HepG2 (cell line): ENCODE measurements around the gene FAM131C. TPM values are rescaled to one million over a fixed set of nuclear protein-coding genes. Genes with fewer than 3 reads are reported as not detected.
A peak's percentile ranks its signal among the peaks of the same experiment; 100 is the strongest.

Experiments
- BHLHE40 ChIP-seq: IDR thresholded peaks from 2 replicates; pipeline ENCODE4 v1.6.1; 2011; ENCODE audit warnings: low read length, improper control_type of control experiment
- CEBPB ChIP-seq: IDR thresholded peaks from 2 replicates; pipeline ENCODE4 v1.6.1; 2011; ENCODE audit warnings: low read depth, low read length, improper control_type of control experiment, borderline replicate concordance
- CREB1 ChIP-seq, 2 experiments: fragments of 450-650 bp in 1 of 2; IDR thresholded peaks; 2 replicates each; pipeline ENCODE4 v1.6.1; 2016 to 2017; ENCODE audit warnings: control low read depth in 1 of 2, mild to moderate bottlenecking in 1 of 2, missing compliant biosample characterization in 1 of 2, missing genetic modification characterization in 1 of 2
- EEA1 ChIP-seq: sonication (generic); formaldehyde crosslinking; IDR thresholded peaks from 2 replicates; pipeline ENCODE4 v1.5.1; 2020; ENCODE audit warnings: mild to moderate bottlenecking, missing genetic modification reagents, borderline replicate concordance
- EP300 ChIP-seq, 3 experiments: sonication (generic) in 1 of 3; formaldehyde crosslinking in 1 of 3; IDR thresholded peaks; 2 replicates each; pipeline versions ENCODE4 v1.5.1 to v1.6.1; 2011 to 2020; ENCODE audit warnings: low read depth in 2 of 3, low read length in 2 of 3, borderline replicate concordance in 1 of 3, improper control_type of control experiment in 1 of 3, mild to moderate bottlenecking in 1 of 3, missing genetic modification reagents in 1 of 3, moderate library complexity in 1 of 3
- FOSL2 ChIP-seq: sonication (generic); formaldehyde crosslinking; IDR thresholded peaks from 2 replicates; pipeline ENCODE4 v1.4.0; 2020; ENCODE audit warnings: missing genetic modification reagents
- KDM6A ChIP-seq: IDR thresholded peaks from 2 replicates; pipeline ENCODE4 v1.6.1; 2016; ENCODE audit warnings: low read depth
- KMT2B ChIP-seq: IDR thresholded peaks from 2 replicates; pipeline ENCODE4 v1.6.1; 2016; ENCODE audit warnings: missing genetic modification reagents, missing compliant biosample characterization
- MAFG ChIP-seq: sonication (generic); formaldehyde crosslinking; IDR thresholded peaks from 2 replicates; pipeline ENCODE4 v1.5.1; 2020; ENCODE audit warnings: mild to moderate bottlenecking, missing genetic modification reagents
- MIER2 ChIP-seq: IDR thresholded peaks from 2 replicates; pipeline ENCODE4 v1.6.1; 2016; ENCODE audit warnings: missing biosample characterization, missing genetic modification reagents
- NFATC3 ChIP-seq: sonication (generic); formaldehyde crosslinking; IDR thresholded peaks from 2 replicates; pipeline ENCODE4 v1.5.1; 2020; ENCODE audit warnings: mild to moderate bottlenecking, missing genetic modification reagents
- TCF7 ChIP-seq: sonication (generic); IDR thresholded peaks from 2 replicates; pipeline ENCODE4 v1.6.1; 2016; ENCODE audit warnings: antibody characterized with exemption, low read depth
- TFDP1 ChIP-seq: IDR thresholded peaks from 2 replicates; pipeline ENCODE4 v1.6.1; 2016; ENCODE audit warnings: missing compliant biosample characterization, missing genetic modification reagents, borderline replicate concordance
- THYN1 ChIP-seq: sonication (generic); formaldehyde crosslinking; IDR thresholded peaks from 2 replicates; pipeline ENCODE4 v1.8.1; 2023; ENCODE audit warnings: low read depth, mild to moderate bottlenecking, moderate library complexity, missing genetic modification reagents, borderline replicate concordance
- TOPORS ChIP-seq: sonication (generic); formaldehyde crosslinking; IDR thresholded peaks from 2 replicates; pipeline ENCODE4 v1.8.0; 2023; ENCODE audit warnings: mild to moderate bottlenecking, missing genetic modification reagents
- ZFP41 ChIP-seq: sonication (generic); formaldehyde crosslinking; IDR thresholded peaks from 2 replicates; pipeline ENCODE4 v1.4.0; 2020; ENCODE audit warnings: mild to moderate bottlenecking, missing genetic modification reagents, borderline replicate concordance
- ZNF230 ChIP-seq: sonication (generic); formaldehyde crosslinking; IDR thresholded peaks from 2 replicates; pipeline ENCODE4 v1.4.0; 2020; ENCODE audit warnings: mild to moderate bottlenecking, missing genetic modification reagents
- ZNF232 ChIP-seq: sonication (generic); formaldehyde crosslinking; IDR thresholded peaks from 2 replicates; pipeline ENCODE4 v1.4.0; 2020; ENCODE audit warnings: missing genetic modification reagents, borderline replicate concordance
- ZNF3 ChIP-seq: IDR thresholded peaks from 2 replicates; pipeline ENCODE4 v1.7.0; 2017; ENCODE audit warnings: inconsistent platforms
- ZNF598 ChIP-seq: sonication (generic); formaldehyde crosslinking; IDR thresholded peaks from 2 replicates; pipeline ENCODE4 v1.5.1; 2020; ENCODE audit warnings: mild to moderate bottlenecking, missing genetic modification reagents, borderline replicate concordance
- ZNF639 ChIP-seq: conservative IDR thresholded peaks from 2 replicates; pipeline ENCODE4 v1.6.1; 2018; ENCODE audit warnings: missing genetic modification reagents
- ZNF776 ChIP-seq: sonication (generic); formaldehyde crosslinking; IDR thresholded peaks from 2 replicates; pipeline ENCODE4 v1.4.0; 2020; ENCODE audit warnings: mild to moderate bottlenecking, missing genetic modification reagents
- ZSCAN12 ChIP-seq: sonication (generic); formaldehyde crosslinking; IDR thresholded peaks from 2 replicates; pipeline ENCODE4 v1.9.0; 2021; ENCODE audit warnings: mild to moderate bottlenecking, missing genetic modification reagents
- polyA plus RNA-seq, 8 experiments: library from polyadenylated mRNA; depleted of rRNA in 3 of 8; stranded (reverse) in 7 of 8; unstranded in 1 of 8; fragments of >200 nt; fragmentation: Illumina TruSeq in 4 of 8; extraction: Trizol in 4 of 8; gene quantifications; 2 replicates each; pipeline versions ENCODE4 v1.2.1 to v1.2.3, GENCODE V29; 2011 to 2016; ENCODE audit warnings: low read depth in 4 of 8, missing spikeins in 1 of 8, mixed read lengths in 1 of 8; ENCODE audit not compliant: insufficient read depth in 1 of 8
- total RNA-seq, 5 experiments: library from RNA; depleted of rRNA; stranded (reverse); fragments of >200 nt; fragmentation: Illumina TruSeq; extraction: Trizol; gene quantifications; 2 replicates each; pipeline ENCODE4 v1.2.3, GENCODE V29; 2016; ENCODE audit warnings: low read depth in 1 of 5
- TF ChIP-seq, protein P1 (sequence below): sonication (generic); formaldehyde crosslinking; IDR thresholded peaks from 2 replicates; pipeline ENCODE4 v1.8.0; 2022; ENCODE audit warnings: missing genetic modification reagents, mild to moderate bottlenecking, borderline replicate concordance
- TF ChIP-seq, protein P2 (sequence below): IDR thresholded peaks from 2 replicates; pipeline ENCODE4 v1.6.1; 2016; ENCODE audit warnings: missing genetic modification reagents, missing compliant biosample characterization
- TF ChIP-seq, protein P3 (sequence below): sonication (generic); formaldehyde crosslinking; IDR thresholded peaks from 2 replicates; pipeline ENCODE4 v1.4.0; 2020; ENCODE audit warnings: missing genetic modification reagents

The FAM131C gene
- total and polyA plus RNA-seq, 2 of the 13 experiments (the other 11 are each of a cell fraction or from before 2014, with no cell fraction given) = 0.07 TPM; not detected in 1

GRCh38 chr1:16012590-16013219, 60.7 kb downstream of the FAM131C start (continued):
- TF ChIP-seq BHLHE40 (no peak), ZNF230 (CRISPR knock-in tag) (no peak), ZNF776 (CRISPR knock-in tag) (no peak), KMT2B (CRISPR knock-in tag) (no peak), ZNF639 (CRISPR knock-in tag) (no peak), NFATC3 (no peak), KDM6A (no peak), ZNF598 (CRISPR knock-in tag) (no peak), TOPORS (CRISPR knock-in tag) (no peak), FOSL2 (no peak), EP300 (IDR thresholded peaks at IDR 0.05; ENCODE audit: low read depth in 2 of 2, low read length in 2 of 2) (peak in 1 of 2 experiments; percentile 23; a peak in 1 of 4 replicates), EP300 (CRISPR knock-in tag; IDR thresholded peaks at IDR 0.05; ENCODE audit: borderline replicate concordance) (no peak), MIER2 (CRISPR knock-in tag) (no peak), CEBPB (peak; percentile 54; the same call in 1 of the 2 replicates), ZFP41 (CRISPR knock-in tag) (no peak), EEA1 (CRISPR knock-in tag) (0 out of 2 replicates have a peak, but pooled peaks have one; percentile 59), ZNF3 (CRISPR knock-in tag) (no peak), TCF7 (no peak; the same call in 1 of the 2 replicates), TFDP1 (CRISPR knock-in tag) (no peak), ZSCAN12 (CRISPR knock-in tag) (no peak), THYN1 (no peak), MAFG (CRISPR knock-in tag) (no peak), ZNF232 (CRISPR knock-in tag) (no peak), CREB1 (IDR thresholded peaks at IDR 0.05) (no peak), CREB1 (CRISPR knock-in tag; IDR thresholded peaks at IDR 0.05) (no peak)
- TF ChIP-seq, protein P1, sequence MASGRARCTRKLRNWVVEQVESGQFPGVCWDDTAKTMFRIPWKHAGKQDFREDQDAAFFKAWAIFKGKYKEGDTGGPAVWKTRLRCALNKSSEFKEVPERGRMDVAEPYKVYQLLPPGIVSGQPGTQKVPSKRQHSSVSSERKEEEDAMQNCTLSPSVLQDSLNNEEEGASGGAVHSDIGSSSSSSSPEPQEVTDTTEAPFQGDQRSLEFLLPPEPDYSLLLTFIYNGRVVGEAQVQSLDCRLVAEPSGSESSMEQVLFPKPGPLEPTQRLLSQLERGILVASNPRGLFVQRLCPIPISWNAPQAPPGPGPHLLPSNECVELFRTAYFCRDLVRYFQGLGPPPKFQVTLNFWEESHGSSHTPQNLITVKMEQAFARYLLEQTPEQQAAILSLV (CRISPR knock-in tag) = no peak
- TF ChIP-seq, protein P2, sequence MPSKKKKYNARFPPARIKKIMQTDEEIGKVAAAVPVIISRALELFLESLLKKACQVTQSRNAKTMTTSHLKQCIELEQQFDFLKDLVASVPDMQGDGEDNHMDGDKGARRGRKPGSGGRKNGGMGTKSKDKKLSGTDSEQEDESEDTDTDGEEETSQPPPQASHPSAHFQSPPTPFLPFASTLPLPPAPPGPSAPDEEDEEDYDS = no peak
- TF ChIP-seq, protein P3, sequence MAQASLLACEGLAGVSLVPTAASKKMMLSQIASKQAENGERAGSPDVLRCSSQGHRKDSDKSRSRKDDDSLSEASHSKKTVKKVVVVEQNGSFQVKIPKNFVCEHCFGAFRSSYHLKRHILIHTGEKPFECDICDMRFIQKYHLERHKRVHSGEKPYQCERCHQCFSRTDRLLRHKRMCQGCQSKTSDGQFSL (CRISPR knock-in tag) = no peak
